Embryonic facial prominence (tissue), 1 donor: ENCODE measurements around the gene KCNK2.

Experiments used
- DNase-seq: peaks from one replicate; pipeline ENCODE4 v3.0.0-alpha.2; 2016; ENCODE audit errors: extremely low spot score

Gene KCNK2

DNA sequence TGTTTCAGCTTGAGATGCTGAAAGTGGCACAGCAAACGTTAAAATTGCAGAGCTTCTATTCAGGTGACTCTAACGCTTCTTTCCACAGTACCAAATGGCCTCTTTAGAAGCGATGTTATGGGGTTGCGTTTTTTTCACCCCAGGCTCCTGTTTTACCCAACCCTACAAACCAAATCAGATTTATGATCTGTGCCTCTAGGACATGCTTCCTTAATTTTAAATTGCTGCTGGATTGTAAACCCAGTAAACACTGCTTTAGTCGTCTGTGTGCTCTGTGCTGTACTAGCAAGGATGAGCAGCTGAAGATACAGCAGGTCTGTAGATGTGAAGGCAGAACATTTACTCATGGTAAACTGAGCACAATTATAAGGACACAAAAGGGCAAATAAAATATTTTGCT is 13.0 kb downstream of the KCNK2 start:
- no peak for DNase-seq

GRCh38 chr1:215101511-215101910 is 19.0 kb downstream of the KCNK2 start:
- DNase-seq = no peak

DNA sequence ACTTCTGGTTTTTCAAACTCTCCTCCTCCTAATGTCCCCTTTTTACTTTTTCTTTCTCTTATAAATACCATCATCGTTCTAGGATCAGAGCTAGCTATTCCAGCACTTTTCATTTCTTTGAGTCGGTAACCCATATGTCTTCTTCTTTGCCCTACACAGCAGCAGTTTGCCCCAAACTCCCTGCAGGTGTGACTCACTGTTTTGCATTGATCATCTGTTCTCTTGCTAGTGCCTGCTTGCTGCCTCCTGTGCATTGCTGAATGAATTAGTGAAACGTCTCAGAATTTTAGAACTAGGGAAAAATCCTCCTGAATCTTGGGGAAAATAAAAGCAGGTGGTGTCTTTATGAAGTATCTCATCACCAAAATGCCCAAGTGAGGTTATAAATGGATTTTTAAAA is 21.7 kb downstream of the KCNK2 start:
- DNase-seq = no peak

- DNase-seq = no peak
Observed at GRCh38 chr1:215106067-215106466, 23.5 kb downstream of the KCNK2 start.

GRCh38 chr1:215109171-215109570 is 26.6 kb downstream of the KCNK2 start:
- DNase-seq = no peak

DNA sequence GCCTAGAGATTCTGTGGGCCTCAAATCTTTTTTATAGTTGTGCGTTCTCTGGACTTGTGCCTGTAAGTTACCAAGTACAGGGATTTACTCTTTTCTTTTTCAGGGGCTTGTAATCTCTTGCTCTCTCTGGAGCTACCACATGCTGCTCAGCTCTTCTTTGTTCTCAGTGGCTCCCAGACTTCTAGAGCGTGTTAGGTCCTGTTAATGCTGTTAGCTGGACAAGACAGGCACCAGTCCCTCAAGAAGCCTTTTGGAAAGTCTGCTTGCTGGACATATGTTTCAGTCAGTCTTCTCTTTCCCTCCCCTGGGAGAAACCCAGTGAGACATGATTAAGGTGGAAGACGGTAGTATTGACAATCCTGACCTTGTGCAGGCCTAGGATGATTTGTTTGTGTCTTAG is 29.4 kb downstream of the KCNK2 start:
- DNase-seq = no peak

- DNase-seq = no peak
Observed at GRCh38 chr1:215113776-215114153, 31.2 kb downstream of the KCNK2 start.

DNA sequence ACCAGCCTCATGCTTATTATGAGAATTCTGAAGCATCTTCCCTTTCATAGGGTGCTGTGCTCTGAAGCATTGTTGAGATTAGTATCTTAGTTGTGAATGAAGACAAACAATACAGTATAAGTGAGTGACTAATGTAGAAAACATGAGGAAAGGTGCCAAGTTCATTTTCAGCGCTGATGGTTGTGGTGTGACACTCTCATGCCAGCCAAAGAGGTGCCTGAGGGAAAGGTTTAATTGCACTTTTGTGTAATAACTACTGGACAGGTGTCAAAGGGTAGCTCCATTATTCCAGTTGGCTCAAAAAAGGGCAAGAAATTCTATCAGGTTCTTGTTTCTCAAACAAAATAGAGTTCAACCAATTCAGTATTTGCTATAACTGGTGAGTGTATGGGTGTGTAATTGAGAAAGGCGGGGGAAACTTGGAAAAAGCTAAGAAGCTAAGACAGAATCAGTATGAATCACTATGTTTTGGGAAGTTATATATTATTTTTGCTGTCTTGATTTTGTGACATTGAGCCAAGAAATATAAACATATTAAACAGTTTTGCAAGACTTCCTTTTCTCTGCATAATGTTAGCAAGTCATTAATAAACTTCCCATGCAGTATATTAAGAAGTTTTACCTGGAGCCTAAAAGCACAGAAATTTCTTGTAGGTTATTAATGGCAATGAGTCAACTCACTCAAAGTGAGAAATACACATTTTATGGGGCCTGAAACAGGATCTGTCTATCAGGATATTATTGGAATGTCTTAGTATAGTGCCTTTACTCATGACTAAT is 31.8 kb downstream of the KCNK2 start:
- no peak for DNase-seq

DNA sequence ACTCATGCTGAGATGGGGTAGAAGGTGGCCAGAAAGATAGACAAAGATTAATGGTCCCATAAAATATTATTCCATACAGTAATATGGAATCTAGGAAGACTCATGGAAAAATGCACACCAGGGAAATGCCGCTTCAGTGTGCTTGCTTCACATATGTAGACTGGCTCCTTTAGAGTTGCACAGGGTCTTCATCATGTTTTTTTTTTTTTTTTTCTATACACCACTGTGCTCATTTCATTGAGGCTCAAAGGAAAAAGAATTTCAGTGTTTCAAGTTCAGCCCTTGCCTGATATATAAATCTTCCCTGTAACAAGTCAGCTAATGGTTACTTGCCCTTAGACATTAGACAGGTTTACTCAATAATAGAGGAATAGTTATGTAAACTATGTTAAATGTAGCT is 33.2 kb downstream of the KCNK2 start:
- DNase-seq = no peak

- no peak for DNase-seq
Observed at GRCh38 chr1:215118081-215118480, 35.5 kb downstream of the KCNK2 start.

- no peak for DNase-seq
Observed at GRCh38 chr1:215119056-215119455, 36.5 kb downstream of the KCNK2 start.

GRCh38 chr1:215119719-215120365 is 37.3 kb downstream of the KCNK2 start:
- no peak for DNase-seq

DNA sequence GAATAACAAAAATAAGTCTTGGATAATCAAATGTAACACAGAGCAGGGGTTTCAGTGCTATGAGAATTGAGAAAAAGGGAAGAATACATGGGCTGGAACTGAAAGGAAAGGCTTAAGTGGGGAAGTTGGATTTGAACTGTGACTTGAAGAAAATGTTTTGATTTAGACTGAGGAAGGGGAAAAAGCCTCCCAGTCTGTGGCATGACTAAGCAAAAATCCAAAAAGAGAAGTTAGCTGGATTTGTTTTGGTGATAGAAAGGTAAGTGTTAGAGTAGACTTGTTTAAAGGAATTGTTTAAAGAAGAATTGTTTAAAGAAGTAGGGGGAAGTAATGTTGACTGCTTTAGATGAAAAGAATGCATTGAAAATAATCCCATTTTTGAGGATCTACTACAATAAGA is 46.0 kb downstream of the KCNK2 start:
- DNase-seq = no peak

DNA sequence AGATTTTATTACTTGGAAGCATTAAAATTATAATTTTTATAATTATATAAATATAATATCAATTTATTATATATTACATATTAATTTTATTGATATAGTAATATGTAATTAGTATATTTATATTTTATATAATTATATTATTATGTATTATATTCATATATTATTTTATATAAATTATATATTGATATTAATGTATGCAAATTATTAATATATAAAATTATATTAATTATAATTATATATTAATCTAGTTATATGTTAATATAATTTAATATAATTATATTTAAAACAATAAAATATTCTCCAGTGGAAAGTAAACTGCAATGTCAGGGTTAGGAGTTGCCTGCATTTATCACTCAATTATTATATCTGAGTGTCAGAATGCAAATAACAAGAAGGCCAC is 48.8 kb downstream of the KCNK2 start:
- DNase-seq = no peak

DNA sequence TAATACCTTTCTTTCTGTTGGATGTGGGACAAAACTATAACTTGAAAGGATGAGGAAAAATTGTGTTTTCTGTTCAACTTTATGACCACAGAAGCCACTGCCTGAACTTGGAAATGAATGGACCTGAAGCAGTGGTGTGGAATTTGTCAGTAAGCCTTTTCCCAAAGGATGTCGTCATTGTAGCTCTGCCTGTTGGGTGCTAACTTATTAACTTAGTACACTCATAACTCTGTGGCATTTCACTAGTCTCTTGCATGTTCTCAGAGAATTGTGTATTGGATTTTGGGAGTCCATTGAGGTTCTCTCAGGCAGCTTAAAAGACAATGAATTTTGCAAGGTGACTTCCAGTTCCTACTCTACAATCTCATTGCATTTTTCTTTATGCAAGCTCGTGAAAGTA is 49.6 kb downstream of the KCNK2 start:
- DNase-seq = no peak

DNA sequence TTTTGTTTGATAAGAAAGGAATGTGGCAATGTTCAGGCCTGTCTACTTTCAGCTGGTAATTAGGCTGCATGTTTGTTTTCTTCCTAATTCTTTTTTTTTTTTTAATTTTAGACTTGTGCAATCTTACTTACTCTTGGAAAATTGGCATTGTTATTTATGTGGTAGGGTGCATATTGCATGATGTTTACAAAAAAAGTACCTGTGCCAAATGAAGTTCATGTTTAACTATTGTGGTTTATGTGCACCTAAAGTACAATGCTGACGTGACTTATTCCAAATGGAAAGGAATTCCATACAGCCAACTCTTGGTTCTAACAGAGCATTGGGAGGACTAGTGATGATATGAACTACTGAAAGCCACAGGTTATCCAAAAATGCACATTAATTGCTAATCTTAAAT is 51.0 kb downstream of the KCNK2 start:
- DNase-seq = no peak

- DNase-seq = no peak
Observed at GRCh38 chr1:215137985-215138384, 55.4 kb downstream of the KCNK2 start.

- no peak for DNase-seq
Observed at GRCh38 chr1:215140135-215140534, 57.6 kb downstream of the KCNK2 start.

GRCh38 chr1:215141460-215141859 is 58.9 kb downstream of the KCNK2 start:
- DNase-seq = no peak

DNA sequence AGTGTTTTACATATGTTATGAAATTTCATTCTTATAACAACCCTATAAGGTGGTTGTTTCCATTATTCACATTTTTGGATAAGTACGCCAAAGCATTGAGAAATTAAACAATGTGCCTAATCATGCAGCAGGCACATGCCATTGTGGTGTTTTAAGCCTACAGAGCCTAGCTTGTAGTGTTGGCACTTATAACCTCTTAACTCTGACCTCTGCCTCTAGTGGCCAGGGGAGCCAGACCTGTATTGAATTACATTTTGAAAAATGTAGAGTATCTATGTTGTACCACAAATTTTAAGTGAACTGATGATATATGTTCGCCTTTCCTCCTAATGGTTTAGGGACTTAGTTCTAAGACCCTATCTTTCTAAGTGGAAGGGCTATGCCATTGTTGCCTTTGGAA is 61.0 kb downstream of the KCNK2 start:
- no peak for DNase-seq

GRCh38 chr1:215146240-215146975 is 63.9 kb downstream of the KCNK2 start:
- DNase-seq = no peak

GRCh38 chr1:215147024-215147423 is 64.5 kb downstream of the KCNK2 start:
- DNase-seq = no peak
